SH-SY5Y (cell line): ENCODE measurements around the gene PPP2R3B.

Experiments
- GATA2 ChIP-seq: IDR thresholded peaks from 2 replicates; pipeline ENCODE4 v1.6.1; 2011; ENCODE audit warnings: mild to moderate bottlenecking, low read depth, low read length
- GATA3 ChIP-seq: IDR thresholded peaks from 2 replicates; pipeline ENCODE4 v1.6.1; 2011; ENCODE audit warnings: low read depth, mild to moderate bottlenecking, low read length, moderate library complexity

- TF ChIP-seq GATA2 (no peak), GATA3 (no peak)
Observed at GRCh38 chrX:314781-315595, 71.7 kb downstream of the PPP2R3B start.
